Measurements from ENCODE around the gene SLC19A1.

SLC19A1 gene

DNA sequence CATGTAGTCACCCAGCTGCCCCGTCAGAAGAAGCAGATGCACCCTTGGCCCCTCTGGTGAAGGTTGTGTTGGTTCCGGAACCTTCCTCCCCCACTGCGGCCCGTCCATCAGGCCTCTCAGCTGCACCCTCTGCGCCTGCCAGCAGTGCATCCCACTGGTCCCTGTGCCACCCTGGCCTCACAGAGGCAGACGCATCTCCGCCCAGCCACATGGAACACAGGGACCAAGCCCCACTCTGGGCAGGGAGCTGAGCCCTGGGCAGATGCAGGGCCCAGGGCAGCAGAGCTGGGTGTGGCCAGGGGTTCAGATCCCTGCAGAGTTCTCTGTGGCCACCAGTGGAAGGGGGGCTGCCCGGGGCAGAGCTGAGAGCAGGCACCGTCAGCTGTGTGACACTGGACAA is 50.6 kb downstream of the SLC19A1 start:
- DNase-seq (ENCODE audit: low spot score), result no peak

GRCh38 chr21:45491056-45491455 is 51.2 kb downstream of the SLC19A1 start:
- no peak for DNase-seq (ENCODE audit: low spot score)

DNA sequence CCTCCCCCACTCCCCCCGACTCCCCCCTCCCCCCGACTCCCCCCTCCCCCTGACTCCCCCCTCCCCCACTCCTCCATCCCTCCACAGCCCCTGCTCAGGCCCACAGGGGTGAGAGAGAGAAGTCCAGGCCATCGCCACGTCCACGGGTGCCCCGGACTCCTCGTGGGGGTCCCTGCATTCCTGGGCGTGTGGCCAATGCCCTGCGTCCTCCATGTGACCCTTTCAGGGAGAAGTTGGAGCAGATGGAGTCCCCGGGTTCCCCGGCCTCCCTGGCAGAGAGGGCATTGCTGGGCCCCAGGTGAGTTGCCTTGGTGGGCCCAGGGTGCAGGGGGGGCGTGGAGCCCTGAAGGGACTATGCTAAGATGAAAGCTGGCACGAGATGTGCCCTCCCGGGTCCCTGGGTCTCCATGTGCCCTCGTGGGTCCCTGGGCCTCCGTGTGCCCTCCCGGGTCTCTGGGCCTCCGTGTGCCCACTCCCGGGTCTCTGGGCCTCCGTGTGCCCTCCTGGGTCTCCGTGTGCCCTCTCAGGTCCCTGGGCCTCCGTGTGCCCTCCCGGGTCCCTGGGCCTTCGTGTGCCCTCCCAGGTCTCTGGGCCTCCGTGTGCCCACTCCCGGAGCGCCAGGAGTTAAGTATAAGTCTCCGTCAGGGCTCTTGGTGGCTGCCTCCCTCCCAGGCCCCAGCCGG is 52.0 kb downstream of the SLC19A1 start:
- no peak for DNase-seq (ENCODE audit: low spot score)

DNA sequence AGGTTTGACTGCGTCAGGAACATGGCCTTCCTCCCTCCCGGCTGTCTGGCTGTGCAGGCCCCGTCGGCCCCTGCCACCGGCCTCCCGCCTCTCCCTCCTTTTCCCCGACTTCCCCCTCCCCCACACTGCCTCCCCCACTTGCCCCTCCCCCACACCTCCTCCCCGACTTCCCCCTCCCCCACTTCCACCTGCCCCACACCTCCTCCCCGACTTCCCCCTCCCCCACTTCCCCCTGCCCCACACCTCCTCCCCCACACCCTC is 52.6 kb downstream of the SLC19A1 start:
- no peak for DNase-seq (ENCODE audit: low spot score)

- no peak for DNase-seq (ENCODE audit: low spot score)
Observed at GRCh38 chr21:45488931-45489721, 53.1 kb downstream of the SLC19A1 start.

DNA sequence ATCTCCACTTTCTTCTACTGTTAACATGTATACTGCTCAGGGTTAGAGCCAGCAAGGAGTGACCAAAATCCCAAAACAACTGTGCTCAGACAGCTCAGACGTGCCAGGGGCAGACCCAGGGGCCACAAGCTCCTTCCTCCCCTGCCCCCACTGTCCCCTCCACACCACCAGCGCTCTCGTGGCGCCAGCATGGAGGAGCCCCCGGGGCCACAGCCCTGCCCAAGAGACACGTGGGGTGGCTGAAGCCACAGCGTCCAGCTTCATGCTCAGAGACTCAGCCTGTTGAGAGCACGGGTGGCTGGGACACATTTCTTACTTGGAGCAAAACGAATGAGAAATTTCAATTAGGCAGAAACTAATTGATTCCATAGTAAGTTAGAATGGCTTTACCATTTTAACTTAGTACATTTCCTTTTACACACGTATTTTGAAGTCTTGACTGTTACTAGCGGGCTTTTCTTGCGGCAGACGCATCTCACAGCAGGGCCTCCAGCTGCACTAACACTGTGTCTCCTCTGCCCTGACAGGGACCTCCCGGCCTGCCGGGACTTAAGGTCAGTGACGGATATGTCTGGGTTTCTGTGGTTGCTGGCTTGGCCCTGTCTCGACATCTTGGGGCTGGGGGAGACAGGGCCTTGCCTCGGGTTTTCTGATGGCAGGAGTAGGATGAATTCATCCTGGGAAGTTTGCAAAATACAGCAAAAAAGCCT is 54.2 kb downstream of the SLC19A1 start:
- no peak for DNase-seq (ENCODE audit: low spot score)

DNA sequence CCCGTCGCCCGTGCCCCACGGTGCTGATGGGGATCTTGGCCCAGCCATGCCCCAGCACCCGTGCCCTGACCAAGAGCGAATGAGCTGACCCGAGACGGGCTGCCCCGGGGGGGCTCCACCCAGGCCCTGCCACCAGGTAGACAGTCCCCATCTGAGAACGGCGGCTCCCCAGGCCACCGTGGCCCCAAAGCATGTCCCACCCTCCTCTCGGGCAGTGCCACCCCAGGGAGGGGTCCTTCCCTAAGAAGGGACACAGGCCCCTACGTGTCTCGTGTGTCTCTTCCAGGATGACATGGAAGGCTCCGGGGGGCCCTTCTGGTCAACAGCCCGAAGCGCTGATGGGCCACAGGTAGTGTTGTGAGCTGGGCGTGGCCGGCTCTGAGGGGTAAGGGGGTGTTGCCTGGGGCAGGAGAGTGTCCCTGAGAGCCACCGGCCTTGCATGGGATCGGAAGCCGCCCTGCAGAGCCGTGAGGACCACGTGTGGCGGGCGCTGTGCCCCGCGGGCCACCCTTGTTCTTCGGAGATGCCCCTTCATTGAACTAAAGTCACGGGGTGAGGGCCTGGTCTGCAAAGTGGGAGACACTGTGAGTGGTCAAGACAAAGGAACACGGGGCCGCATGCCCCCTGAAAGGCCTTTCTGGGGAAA is 55.0 kb downstream of the SLC19A1 start:
- DNase-seq (ENCODE audit: low spot score), result no peak

DNA sequence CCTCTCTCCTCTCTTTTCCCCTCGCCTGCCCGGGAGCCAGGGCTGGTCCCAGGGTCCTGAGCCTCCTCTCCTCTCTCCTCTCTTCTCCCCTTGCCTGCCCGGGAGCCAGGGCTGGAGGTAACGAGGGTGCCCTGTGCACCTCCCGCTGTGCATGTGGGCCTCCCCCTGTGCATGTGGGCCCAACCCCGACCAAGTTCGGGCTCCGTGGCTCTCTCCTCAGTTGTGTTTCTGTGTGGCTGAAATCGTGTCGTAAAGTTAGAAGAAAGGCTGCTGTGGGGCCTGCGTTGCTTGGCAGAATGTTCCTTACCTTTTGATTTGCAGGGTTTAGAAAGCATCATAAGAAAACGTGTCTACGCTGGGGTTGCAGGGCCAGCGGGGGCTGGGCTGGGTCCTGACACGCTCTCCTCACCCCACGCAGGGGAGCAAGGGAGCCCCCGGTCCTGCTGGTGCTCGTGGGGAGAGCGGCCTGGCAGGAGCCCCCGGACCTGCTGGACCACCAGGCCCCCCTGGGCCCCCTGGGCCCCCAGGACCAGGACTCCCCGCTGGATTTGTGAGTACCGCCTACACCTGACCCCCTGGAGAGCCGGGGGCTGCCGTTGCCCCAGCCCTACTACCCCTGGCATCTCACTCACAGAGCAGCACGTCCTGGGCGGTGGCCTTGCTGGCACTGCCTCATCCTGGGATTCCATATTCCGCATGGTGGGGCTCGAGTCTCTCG is 55.6 kb downstream of the SLC19A1 start:
- DNase-seq (ENCODE audit: low spot score), result no peak

GRCh38 chr21:45485686-45486442 is 56.4 kb downstream of the SLC19A1 start:
- DNase-seq (ENCODE audit: low spot score), result no peak

GRCh38 chr21:45484318-45484717 is 57.9 kb downstream of the SLC19A1 start:
- DNase-seq (ENCODE audit: low spot score), result no peak

DNA sequence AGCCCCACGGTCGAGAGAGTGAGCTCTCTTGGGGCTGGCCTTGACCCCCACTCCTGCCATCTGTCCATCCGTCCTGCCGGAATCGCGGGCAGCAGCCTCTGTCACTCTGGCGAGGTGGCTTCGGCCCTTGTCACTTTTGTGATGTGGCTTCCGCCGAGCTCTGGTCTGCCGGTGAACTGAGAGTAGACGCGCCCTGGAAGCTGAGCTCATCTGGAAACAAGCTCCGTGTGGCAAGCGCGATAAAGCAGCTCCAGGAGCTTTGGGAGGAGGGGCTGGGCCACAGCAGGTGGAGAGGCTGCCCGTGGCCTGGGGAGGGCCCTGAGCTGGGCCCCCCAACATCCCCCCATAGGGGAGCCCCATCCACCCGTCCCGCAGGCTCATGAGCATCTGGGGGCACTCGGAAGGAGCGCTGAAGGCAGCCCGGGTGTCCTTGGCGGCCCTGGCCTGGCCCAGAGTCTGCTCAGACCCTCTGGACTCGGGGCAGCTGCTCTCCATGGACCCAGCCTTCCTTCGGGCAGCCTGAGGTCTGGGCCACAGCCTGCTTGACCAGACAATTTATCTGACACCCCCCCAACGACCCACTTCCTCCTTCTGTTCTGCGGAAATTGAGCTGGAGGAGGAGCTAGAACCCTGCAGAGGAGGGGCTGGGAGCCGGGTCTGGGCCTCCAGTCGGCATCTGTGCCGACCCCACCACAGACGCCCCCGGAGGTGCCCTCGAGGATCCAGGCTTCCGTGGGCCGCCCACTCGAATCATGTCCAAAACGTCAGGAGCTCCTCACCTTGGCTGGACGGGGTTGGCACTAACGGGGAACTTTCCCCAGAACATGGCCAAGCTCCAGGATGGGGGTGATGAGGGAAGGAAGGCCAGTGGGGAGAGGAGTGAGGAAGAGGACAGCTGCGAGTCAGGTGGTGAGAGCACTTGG is 59.1 kb downstream of the SLC19A1 start:
- DNase-seq (ENCODE audit: low spot score), result no peak

DNA sequence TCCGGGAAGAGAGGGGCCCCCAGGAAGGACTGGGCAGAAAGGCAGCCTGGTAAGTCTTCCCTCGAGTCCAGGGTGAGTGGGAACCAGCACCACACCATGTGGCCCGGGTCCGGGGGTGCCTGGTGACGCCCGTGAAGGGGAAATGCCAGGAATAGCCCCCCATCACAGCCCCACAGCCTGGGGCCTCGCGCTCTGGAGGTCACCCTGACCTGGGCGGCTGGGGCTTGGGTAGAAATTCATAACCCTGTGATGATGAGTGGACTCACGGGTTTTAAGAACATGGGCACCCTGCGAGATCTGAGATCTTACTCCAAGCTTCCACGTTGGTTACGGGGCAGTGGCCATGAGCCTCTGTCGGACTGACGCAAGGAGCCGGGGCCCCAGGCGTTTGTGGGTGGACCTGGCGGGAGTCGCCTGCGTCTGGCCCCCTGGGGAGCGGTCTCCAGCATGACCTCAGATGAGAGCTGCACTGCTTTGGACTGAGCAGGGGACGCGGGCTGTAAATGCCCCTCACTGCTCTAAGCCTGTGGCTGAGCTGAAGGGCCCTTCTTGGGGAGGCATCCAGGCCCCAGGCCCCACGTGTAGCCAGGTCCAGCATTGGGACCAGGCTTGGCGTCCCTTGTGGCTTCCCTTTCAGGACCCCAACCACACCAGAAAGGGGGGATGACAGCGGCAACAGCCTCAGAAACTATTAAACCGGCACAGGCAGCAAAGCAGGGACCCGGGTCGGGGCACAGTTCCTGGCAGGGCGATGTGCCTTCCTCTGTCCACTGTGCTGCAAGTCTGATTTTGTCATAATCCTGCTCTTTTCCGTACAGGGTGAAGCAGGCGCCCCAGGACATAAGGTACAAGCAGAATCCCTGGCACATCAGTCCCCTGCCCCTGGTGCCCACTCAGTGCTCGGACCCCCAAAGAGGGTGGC is 60.0 kb downstream of the SLC19A1 start:
- DNase-seq (ENCODE audit: low spot score), result no peak

GRCh38 chr21:45481566-45481965 is 60.7 kb downstream of the SLC19A1 start:
- DNase-seq (ENCODE audit: low spot score), result no peak

- no peak for DNase-seq (ENCODE audit: low spot score)
Observed at GRCh38 chr21:45480701-45481500, 61.3 kb downstream of the SLC19A1 start.

- DNase-seq (ENCODE audit: low spot score), result no peak
Observed at GRCh38 chr21:45479691-45480675, 62.3 kb downstream of the SLC19A1 start.

GRCh38 chr21:45478816-45479669 is 63.2 kb downstream of the SLC19A1 start:
- no peak for DNase-seq (ENCODE audit: low spot score)

Measured in COLO829 (cell line).